Fibroblast of skin of right biceps (primary cell): Measurements from ENCODE around the gene SKAP1.

ENCODE experiments used
- DNase-seq: peaks from one replicate; pipeline ENCODE4 v3.0.0-alpha.2; 2013

The SKAP1 gene

DNA sequence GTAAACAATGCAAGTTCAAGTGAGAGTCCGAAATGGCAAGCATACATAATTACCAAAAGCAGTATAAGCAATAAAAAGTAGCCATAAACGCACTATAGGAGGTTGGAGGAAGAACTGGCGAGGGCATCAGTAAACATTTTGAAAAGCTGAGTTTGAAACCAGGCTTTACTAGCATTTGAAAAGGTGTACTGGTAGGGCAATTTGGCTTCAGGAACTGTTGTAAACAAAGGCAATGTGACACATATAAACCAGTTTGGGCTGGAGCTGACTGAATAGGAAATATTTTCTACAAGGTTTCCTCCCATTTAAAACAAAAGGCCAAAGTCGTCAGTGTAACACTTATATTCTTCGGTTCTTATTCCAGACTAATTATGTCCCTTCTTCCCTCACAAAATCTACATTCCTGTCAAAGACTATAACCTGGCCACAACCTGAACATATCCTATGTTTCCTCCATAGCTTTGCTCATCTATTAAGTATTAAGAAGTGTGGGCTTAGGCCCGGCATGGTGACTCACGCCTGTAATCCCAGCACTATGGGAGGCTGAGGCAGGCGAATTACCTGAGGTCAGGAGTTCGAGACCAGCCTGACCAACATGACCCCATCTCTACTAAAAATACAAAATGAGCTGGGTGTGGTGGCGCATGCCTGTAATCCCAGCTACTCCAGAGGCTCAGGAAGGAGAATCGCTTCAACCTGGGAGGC lies 336.5 kb downstream of the SKAP1 start:
- DNase-seq = no peak

DNA sequence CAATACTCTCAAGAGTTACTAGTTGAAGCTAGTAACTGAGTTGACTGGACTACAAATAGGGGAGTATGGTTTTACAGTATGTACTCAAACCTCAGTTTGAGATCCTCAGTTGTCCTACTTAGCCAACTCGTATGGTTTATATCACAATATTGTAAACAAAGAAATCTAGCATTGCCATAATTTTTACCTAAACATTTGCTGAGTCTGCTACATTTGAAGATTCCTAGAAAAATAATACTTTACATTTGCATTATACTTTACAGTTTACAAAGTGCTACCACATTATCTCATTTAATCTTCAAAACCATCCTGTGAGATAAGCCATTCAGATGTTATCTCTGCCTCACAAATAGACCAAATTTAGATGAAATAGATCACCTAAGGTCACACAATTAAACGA lies 345.1 kb downstream of the SKAP1 start:
- DNase-seq = no peak
